IPS-NIHi7 (cell line): ENCODE data around the gene TCFL5.
A peak's percentile ranks its signal among the peaks of the same experiment; 100 is the strongest.

ENCODE experiments used
- DNase-seq: peaks from one replicate; pipeline ENCODE4 v3.0.0; 2012; ENCODE audit warnings: mixed read lengths; ENCODE audit errors: extremely low spot score

TCFL5 gene

GRCh38 chr20:62861726-62862336 lies at the start of gene TCFL5:
TCFL5 (minus strand) TSS chr20:62861822; CDS start chr20:62861670, 152 bp downstream.
- peak; percentile 92 for DNase-seq

- DNase-seq = no peak
Observed at GRCh38 chr20:62910777-62911497, 49.3 kb upstream of the TCFL5 start.

GRCh38 chr20:62910217-62910766 lies 48.7 kb upstream of the TCFL5 start:
- no peak for DNase-seq

GRCh38 chr20:62908971-62909791 lies 47.6 kb upstream of the TCFL5 start:
- no peak for DNase-seq

GRCh38 chr20:62907384-62908317 lies 46.0 kb upstream of the TCFL5 start:
- DNase-seq = peak; percentile 48

- no peak for DNase-seq
Observed at GRCh38 chr20:62906647-62907375, 45.2 kb upstream of the TCFL5 start.

GRCh38 chr20:62906209-62906608 lies 44.6 kb upstream of the TCFL5 start:
- no peak for DNase-seq

GRCh38 chr20:62905536-62906117 lies 44.0 kb upstream of the TCFL5 start:
- no peak for DNase-seq

GRCh38 chr20:62902926-62903615 lies 41.4 kb upstream of the TCFL5 start:
- DNase-seq = no peak

GRCh38 chr20:62901891-62902290 lies 40.3 kb upstream of the TCFL5 start:
- DNase-seq = no peak

GRCh38 chr20:62900692-62901584 lies 39.3 kb upstream of the TCFL5 start:
- no peak for DNase-seq

GRCh38 chr20:62900052-62900691 lies 38.5 kb upstream of the TCFL5 start:
- DNase-seq = peak; percentile 94

- DNase-seq = no peak
Observed at GRCh38 chr20:62899633-62900051, 38.0 kb upstream of the TCFL5 start.

- DNase-seq = no peak
Observed at GRCh38 chr20:62898970-62899632, 37.5 kb upstream of the TCFL5 start.

GRCh38 chr20:62898093-62898964 lies 36.7 kb upstream of the TCFL5 start:
- no peak for DNase-seq

- no peak for DNase-seq
Observed at GRCh38 chr20:62897666-62898065, 36.0 kb upstream of the TCFL5 start.
